IMR-90 (cell line): ENCODE measurements around the gene MAP2K5. TPM values are rescaled to one million over a fixed set of nuclear protein-coding genes. Genes with fewer than 3 reads are reported as not detected.

Experiments used
- ATAC-seq: fragments of 200-7000 bp; cut with Tn5 transposase; 2 replicates; pipeline ENCODE4 v1.9.1; 2020; ENCODE audit warnings: low read depth, mild to moderate bottlenecking, moderate library complexity
- BruUV-seq: library from RNA; stranded (reverse); fragments of 400-500 nt; replicated peaks from 2 replicates; lab custom pipeline; 2021; lab: Mats Ljungman, UMichigan
- CTCF ChIA-PET: fragments of 300-600 bp; formaldehyde crosslinking; extraction: SDS; loops from one replicate; lab custom pipeline; 2021; ENCODE audit warnings: antibody characterized with exemption; lab: Yijun Ruan, JAX
- POLR2A ChIA-PET: fragments of 300-600 bp; sonication (Branson Sonifier 250); formaldehyde crosslinking; loops from one replicate; lab custom pipeline; 2022; ENCODE audit warnings: antibody characterized with exemption; ENCODE audit not compliant: unreplicated experiment; lab: Charles Lee
- DNase-seq: peaks from one replicate; pipeline ENCODE4 v3.0.0; 2013
- H2AFZ ChIP-seq: replicated peaks from 2 replicates; pipeline ENCODE3; 2013; ENCODE audit warnings: low read length, mild to moderate bottlenecking; ENCODE audit not compliant: poor library complexity
- H2AK5ac ChIP-seq: 2 replicates; pipeline ENCODE4 v1.6.1; 2013; ENCODE audit warnings: low read depth, low read length, inconsistent platforms
- H2AK9ac ChIP-seq: replicated peaks from 2 replicates; pipeline ENCODE3; 2013; ENCODE audit warnings: mild to moderate bottlenecking, low read depth, low read length, moderate library complexity; ENCODE audit not compliant: poor library complexity
- H2BK120ac ChIP-seq: 2 replicates; pipeline ENCODE4 v1.6.1; 2013; ENCODE audit warnings: low read depth, low read length, inconsistent platforms
- H2BK15ac ChIP-seq: 3 replicates; pipeline ENCODE4 v1.6.1; 2013; ENCODE audit warnings: low read depth, low read length, inconsistent platforms
- H2BK20ac ChIP-seq: 2 replicates; pipeline ENCODE4 v1.6.1; 2013; ENCODE audit warnings: low read depth, mild to moderate bottlenecking, inconsistent platforms, low read length, moderate library complexity
- H2BK5ac ChIP-seq: 2 replicates; pipeline ENCODE4 v1.6.1; 2013; ENCODE audit warnings: mild to moderate bottlenecking, low read depth, low read length, inconsistent platforms; ENCODE audit not compliant: poor library complexity, severe bottlenecking
- H3K14ac ChIP-seq: replicated peaks from 2 replicates; pipeline ENCODE4 v1.6.1; 2013; ENCODE audit warnings: low read depth, low read length, inconsistent platforms
- H3K18ac ChIP-seq: 2 replicates; pipeline ENCODE4 v1.6.1; 2013; ENCODE audit warnings: low read depth, low read length, control low read depth
- H3K23ac ChIP-seq: 2 replicates; pipeline ENCODE4 v1.6.1; 2013; ENCODE audit warnings: low read depth, low read length, inconsistent platforms
- H3K27ac ChIP-seq: 2 replicates; pipeline ENCODE4 v1.5.1; 2013; ENCODE audit warnings: mild to moderate bottlenecking, control low read depth, low read length; ENCODE audit not compliant: insufficient read depth
- H3K27me3 ChIP-seq: 2 replicates; pipeline ENCODE4 v1.6.1; 2013; ENCODE audit warnings: low read length; ENCODE audit not compliant: control insufficient read depth, insufficient read depth
- H3K36me3 ChIP-seq: 2 replicates; pipeline ENCODE4 v1.6.1; 2013; ENCODE audit warnings: low read length, mixed read lengths; ENCODE audit not compliant: control insufficient read depth, insufficient read depth
- H3K4ac ChIP-seq: 2 replicates; pipeline ENCODE4 v1.6.1; 2013; ENCODE audit warnings: low read depth, low read length, inconsistent platforms
- H3K4me1 ChIP-seq: 2 replicates; pipeline ENCODE4 v1.6.1; 2013; ENCODE audit warnings: low read length, mixed read lengths; ENCODE audit not compliant: control insufficient read depth, insufficient read depth
- H3K4me2 ChIP-seq: 2 replicates; pipeline ENCODE4 v1.6.1; 2013; ENCODE audit warnings: low read depth, mild to moderate bottlenecking, control low read depth, low read length, moderate library complexity
- H3K4me3 ChIP-seq: 2 replicates; pipeline ENCODE4 v1.5.1; 2013; ENCODE audit warnings: low read depth, mild to moderate bottlenecking, control low read depth, low read length, moderate library complexity; ENCODE audit not compliant: insufficient read depth
- H3K56ac ChIP-seq: 2 replicates; pipeline ENCODE4 v1.6.1; 2013; ENCODE audit warnings: low read length, inconsistent platforms; ENCODE audit not compliant: insufficient read depth; ENCODE audit errors: extremely low read depth
- H3K79me1 ChIP-seq, 2 experiments: 2 replicates each; pipeline ENCODE4 v1.6.1; 2013; ENCODE audit warnings: low read length in 2 of 2, inconsistent platforms in 1 of 2, low read depth in 1 of 2
- H3K9ac ChIP-seq: 2 replicates; pipeline ENCODE4 v1.6.1; 2013; ENCODE audit warnings: low read depth, low read length, control low read depth
- H3K9me1 ChIP-seq: 2 replicates; pipeline ENCODE4 v1.6.1; 2013; ENCODE audit warnings: low read length, inconsistent platforms; ENCODE audit not compliant: insufficient read depth
- H3K9me3 ChIP-seq: 2 replicates; pipeline ENCODE4 v1.6.1; 2013; ENCODE audit warnings: low read length; ENCODE audit not compliant: control insufficient read depth, insufficient read depth
- H4K20me1 ChIP-seq: 2 replicates; pipeline ENCODE4 v1.6.1; 2013; ENCODE audit warnings: low read length, inconsistent platforms; ENCODE audit not compliant: insufficient read depth
- H4K5ac ChIP-seq: 2 replicates; pipeline ENCODE4 v1.6.1; 2013; ENCODE audit warnings: mild to moderate bottlenecking, low read depth, low read length, control low read depth
- H4K8ac ChIP-seq, 2 experiments: 2 replicates each; pipeline ENCODE4 v1.6.1; 2013; ENCODE audit warnings: low read depth in 2 of 2, low read length in 2 of 2, control low read depth in 1 of 2, inconsistent platforms in 1 of 2
- H4K91ac ChIP-seq: 2 replicates; pipeline ENCODE4 v1.6.1; 2013; ENCODE audit warnings: low read depth, low read length, inconsistent platforms; ENCODE audit not compliant: insufficient read depth
- MAFK ChIP-seq: IDR thresholded peaks from 2 replicates; pipeline ENCODE4 v1.6.1; 2012; ENCODE audit warnings: low read depth, low read length, improper control_type of control experiment
- RCOR1 ChIP-seq: IDR thresholded peaks from 2 replicates; pipeline ENCODE4 v1.6.1; 2012; ENCODE audit warnings: mild to moderate bottlenecking, low read length, improper control_type of control experiment; ENCODE audit not compliant: insufficient replicate concordance
- WGBS, 2 experiments: methylation state at CpG; one replicate each; pipeline versions ENCODE4 v1.1.5 to v1.1.7; 2013; ENCODE audit warnings: missing lambda C conversion rate in 2 of 2; ENCODE audit not compliant: insufficient read length in 1 of 2; ENCODE audit errors: extremely low coverage in 2 of 2; 5-methylcytosine and 5-hydroxymethylcytosine counted together
- dilution Hi-C: fragments of 300-500 bp; cut with HindIII; formaldehyde crosslinking; loops from one replicate; pipeline ENCODE4 v1.14.3; 2018; ENCODE audit warnings: low sequenced_read_pairs; ENCODE audit not compliant: unreplicated experiment
- in situ Hi-C: fragments of 300-500 bp; cut with MboI; formaldehyde crosslinking; loops from 3 replicates; pipeline ENCODE4 v1.14.3; 2019; ENCODE audit warnings: low sequenced_read_pairs, inconsistent platforms, mixed read lengths
- intact Hi-C: fragments of 100-400 bp; cut with micrococcal nuclease; formaldehyde crosslinking; loops from 2 replicates; pipeline ENCODE4 v1.10.0; 2022
- polyA plus RNA-seq, 3 experiments: library from polyadenylated mRNA; depleted of rRNA; stranded (reverse); fragments of >200 nt; gene quantifications; 2 replicates each; pipeline ENCODE4 v1.2.3, GENCODE V29; 2012; ENCODE audit warnings: low replicate concordance in 1 of 3
- total RNA-seq: library from RNA; depleted of rRNA; stranded (reverse); fragments of >200 nt; gene quantifications from 2 replicates; pipeline ENCODE4 v1.2.3, GENCODE V29; 2012

Gene MAP2K5
- total and polyA plus RNA-seq, 2 of the 4 experiments (the other 2 are of a cell fraction): 1.6 to 6.1 TPM

- no peak for ATAC-seq
Measured at GRCh38 chr15:67692573-67692972, 150.1 kb downstream of the MAP2K5 start.

More at GRCh38 chr15:67692573-67692972, 150.1 kb downstream of the MAP2K5 start:
- Histone ChIP-seq H2BK20ac (no peak overlapping the region), H2AK9ac (no peak overlapping the region), H2BK120ac (no peak overlapping the region), H3K14ac (no peak overlapping the region), H2AK5ac (no peak overlapping the region), H3K9me1 (no peaks in the 10 kb centered on the region), H3K4ac (no peak overlapping the region), H3K56ac (no peak overlapping the region), H3K4me2 (no peak overlapping the region), H2BK15ac (no peak overlapping the region), H4K8ac (no peak overlapping the region), H3K27me3 (no peaks in the 10 kb centered on the region), H4K20me1 (no peaks in the 10 kb centered on the region), H4K5ac (no peak overlapping the region), H2AFZ (no peak overlapping the region), H3K9me3 (no peaks in the 10 kb centered on the region), H3K79me1 (no peaks in the 10 kb centered on the region), H3K4me3 (no peak overlapping the region), H3K23ac (no peak overlapping the region), H3K18ac (no peak overlapping the region), H3K9ac (no peak overlapping the region), H4K91ac (no peak overlapping the region), H2BK5ac (no peak overlapping the region), H3K36me3 (no peaks in the 10 kb centered on the region; the same call in 1 of the 2 replicates), H3K4me1 (no peaks in the 10 kb centered on the region), H3K27ac (no peak overlapping the region)
- POLR2A ChIA-PET: no interaction called here
- no CpG with 5 or more reads among the region's 3 CpGs for WGBS, 2 experiments
- dilution Hi-C loops (no loop called here), intact Hi-C loops (no loop called here), in situ Hi-C loops (no loop called here)
- peak; percentile 40; the same call in 1 of the 2 replicates for TF ChIP-seq MAFK
- TF ChIP-seq RCOR1: no peak
- DNase-seq: no peak
- CTCF ChIA-PET: no interaction called here
- BruUV-seq: no TSS peak
